Measurements from ENCODE around the gene SMAD1. TPM values are rescaled to one million over a fixed set of nuclear protein-coding genes. Genes with fewer than 3 reads are reported as not detected.

Gene SMAD1
- total RNA-seq, 1 experiment from 2014 or later, result 15.4 TPM

DNA sequence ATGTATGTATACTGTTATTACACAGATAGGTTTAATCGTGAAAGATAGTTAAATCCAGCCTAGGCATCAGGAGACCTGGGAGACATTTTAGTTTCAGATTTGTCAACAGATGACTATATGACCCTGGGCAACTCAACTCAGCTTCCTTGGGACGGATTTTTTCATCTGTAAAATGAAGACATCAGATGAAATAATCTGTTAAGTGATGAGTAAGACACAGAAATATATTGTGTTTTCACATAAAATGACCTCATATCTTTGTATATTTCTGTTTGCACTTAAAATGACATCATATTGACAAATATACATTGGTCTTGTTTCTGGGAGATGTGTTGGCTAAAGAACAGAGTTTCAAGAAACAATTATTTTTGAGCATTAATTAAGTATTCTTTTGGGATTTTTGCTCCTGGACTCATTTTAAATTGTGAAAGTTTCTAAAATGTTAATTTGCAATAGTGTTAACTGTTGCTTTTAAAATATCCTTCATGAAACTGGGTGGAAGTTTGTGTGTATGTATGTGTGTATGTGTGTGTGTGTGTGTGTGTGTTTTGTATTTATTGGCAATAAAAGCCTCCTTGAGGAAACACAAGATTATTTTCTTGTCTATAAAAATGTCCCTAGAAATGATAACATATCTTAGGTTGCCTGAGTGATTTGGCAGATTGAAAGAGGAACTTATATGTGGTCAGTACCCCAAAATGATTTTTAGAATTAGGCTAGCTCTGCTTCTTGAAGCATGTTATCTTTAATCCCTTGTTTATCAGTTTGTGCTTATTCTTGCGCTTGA, 108.5 kb downstream of the SMAD1 start:
- ATAC-seq (no peak), DNase-seq (ENCODE audit: low spot score) (no peak)
- ChIA-PET POLR2A (no interaction called here), CTCF (no interaction called here)
- Mint-ChIP-seq H3K27me3 (ENCODE audit: low read depth) (peaks cover 10% of the 10 kb centered on the region), H3K4me3 (no peak overlapping the region), H3K4me1 (peaks cover 12% of the 10 kb centered on the region), H3K9me3 (peaks cover 28% of the 10 kb centered on the region), H3K27ac (no peak overlapping the region), H3K36me3 (peaks cover 7% of the 10 kb centered on the region; the same call in 1 of the 2 replicates)
- TF ChIP-seq ZNF121 (CRISPR knock-in tag; IDR thresholded peaks at IDR 0.05), result no peak
- TF ChIP-seq, protein P1, sequence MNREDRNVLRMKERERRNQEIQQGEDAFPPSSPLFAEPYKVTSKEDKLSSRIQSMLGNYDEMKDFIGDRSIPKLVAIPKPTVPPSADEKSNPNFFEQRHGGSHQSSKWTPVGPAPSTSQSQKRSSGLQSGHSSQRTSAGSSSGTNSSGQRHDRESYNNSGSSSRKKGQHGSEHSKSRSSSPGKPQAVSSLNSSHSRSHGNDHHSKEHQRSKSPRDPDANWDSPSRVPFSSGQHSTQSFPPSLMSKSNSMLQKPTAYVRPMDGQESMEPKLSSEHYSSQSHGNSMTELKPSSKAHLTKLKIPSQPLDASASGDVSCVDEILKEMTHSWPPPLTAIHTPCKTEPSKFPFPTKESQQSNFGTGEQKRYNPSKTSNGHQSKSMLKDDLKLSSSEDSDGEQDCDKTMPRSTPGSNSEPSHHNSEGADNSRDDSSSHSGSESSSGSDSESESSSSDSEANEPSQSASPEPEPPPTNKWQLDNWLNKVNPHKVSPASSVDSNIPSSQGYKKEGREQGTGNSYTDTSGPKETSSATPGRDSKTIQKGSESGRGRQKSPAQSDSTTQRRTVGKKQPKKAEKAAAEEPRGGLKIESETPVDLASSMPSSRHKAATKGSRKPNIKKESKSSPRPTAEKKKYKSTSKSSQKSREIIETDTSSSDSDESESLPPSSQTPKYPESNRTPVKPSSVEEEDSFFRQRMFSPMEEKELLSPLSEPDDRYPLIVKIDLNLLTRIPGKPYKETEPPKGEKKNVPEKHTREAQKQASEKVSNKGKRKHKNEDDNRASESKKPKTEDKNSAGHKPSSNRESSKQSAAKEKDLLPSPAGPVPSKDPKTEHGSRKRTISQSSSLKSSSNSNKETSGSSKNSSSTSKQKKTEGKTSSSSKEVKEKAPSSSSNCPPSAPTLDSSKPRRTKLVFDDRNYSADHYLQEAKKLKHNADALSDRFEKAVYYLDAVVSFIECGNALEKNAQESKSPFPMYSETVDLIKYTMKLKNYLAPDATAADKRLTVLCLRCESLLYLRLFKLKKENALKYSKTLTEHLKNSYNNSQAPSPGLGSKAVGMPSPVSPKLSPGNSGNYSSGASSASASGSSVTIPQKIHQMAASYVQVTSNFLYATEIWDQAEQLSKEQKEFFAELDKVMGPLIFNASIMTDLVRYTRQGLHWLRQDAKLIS (CRISPR knock-in tag; IDR thresholded peaks at IDR 0.05; ENCODE audit: borderline replicate concordance), result no peak
- no peak for TF ChIP-seq ESRRA (CRISPR knock-in tag; IDR thresholded peaks at IDR 0.05; ENCODE audit: borderline replicate concordance)
- TF ChIP-seq ZNF138 (CRISPR knock-in tag; conservative IDR thresholded peaks at IDR 0.05), result no peak
- no peak for TF ChIP-seq EMX1 (CRISPR knock-in tag; IDR thresholded peaks at IDR 0.05)
- no peak for TF ChIP-seq ZNF219 (CRISPR knock-in tag; IDR thresholded peaks at IDR 0.05; ENCODE audit: borderline replicate concordance)
- TF ChIP-seq SOX15 (CRISPR knock-in tag; IDR thresholded peaks at IDR 0.05), result no peak
- TF ChIP-seq, protein P2, sequence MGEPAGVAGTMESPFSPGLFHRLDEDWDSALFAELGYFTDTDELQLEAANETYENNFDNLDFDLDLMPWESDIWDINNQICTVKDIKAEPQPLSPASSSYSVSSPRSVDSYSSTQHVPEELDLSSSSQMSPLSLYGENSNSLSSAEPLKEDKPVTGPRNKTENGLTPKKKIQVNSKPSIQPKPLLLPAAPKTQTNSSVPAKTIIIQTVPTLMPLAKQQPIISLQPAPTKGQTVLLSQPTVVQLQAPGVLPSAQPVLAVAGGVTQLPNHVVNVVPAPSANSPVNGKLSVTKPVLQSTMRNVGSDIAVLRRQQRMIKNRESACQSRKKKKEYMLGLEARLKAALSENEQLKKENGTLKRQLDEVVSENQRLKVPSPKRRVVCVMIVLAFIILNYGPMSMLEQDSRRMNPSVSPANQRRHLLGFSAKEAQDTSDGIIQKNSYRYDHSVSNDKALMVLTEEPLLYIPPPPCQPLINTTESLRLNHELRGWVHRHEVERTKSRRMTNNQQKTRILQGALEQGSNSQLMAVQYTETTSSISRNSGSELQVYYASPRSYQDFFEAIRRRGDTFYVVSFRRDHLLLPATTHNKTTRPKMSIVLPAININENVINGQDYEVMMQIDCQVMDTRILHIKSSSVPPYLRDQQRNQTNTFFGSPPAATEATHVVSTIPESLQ (CRISPR knock-in tag; IDR thresholded peaks at IDR 0.05), result no peak
- TF ChIP-seq, protein P3, sequence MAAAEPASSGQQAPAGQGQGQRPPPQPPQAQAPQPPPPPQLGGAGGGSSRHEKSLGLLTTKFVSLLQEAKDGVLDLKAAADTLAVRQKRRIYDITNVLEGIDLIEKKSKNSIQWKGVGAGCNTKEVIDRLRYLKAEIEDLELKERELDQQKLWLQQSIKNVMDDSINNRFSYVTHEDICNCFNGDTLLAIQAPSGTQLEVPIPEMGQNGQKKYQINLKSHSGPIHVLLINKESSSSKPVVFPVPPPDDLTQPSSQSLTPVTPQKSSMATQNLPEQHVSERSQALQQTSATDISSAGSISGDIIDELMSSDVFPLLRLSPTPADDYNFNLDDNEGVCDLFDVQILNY (CRISPR knock-in tag; IDR thresholded peaks at IDR 0.05), result no peak
- no peak for TF ChIP-seq ZNF423 (CRISPR knock-in tag; IDR thresholded peaks at IDR 0.05)
- TF ChIP-seq SMAD4 (CRISPR knock-in tag; IDR thresholded peaks at IDR 0.05), result no peak
- TF ChIP-seq, protein P4, sequence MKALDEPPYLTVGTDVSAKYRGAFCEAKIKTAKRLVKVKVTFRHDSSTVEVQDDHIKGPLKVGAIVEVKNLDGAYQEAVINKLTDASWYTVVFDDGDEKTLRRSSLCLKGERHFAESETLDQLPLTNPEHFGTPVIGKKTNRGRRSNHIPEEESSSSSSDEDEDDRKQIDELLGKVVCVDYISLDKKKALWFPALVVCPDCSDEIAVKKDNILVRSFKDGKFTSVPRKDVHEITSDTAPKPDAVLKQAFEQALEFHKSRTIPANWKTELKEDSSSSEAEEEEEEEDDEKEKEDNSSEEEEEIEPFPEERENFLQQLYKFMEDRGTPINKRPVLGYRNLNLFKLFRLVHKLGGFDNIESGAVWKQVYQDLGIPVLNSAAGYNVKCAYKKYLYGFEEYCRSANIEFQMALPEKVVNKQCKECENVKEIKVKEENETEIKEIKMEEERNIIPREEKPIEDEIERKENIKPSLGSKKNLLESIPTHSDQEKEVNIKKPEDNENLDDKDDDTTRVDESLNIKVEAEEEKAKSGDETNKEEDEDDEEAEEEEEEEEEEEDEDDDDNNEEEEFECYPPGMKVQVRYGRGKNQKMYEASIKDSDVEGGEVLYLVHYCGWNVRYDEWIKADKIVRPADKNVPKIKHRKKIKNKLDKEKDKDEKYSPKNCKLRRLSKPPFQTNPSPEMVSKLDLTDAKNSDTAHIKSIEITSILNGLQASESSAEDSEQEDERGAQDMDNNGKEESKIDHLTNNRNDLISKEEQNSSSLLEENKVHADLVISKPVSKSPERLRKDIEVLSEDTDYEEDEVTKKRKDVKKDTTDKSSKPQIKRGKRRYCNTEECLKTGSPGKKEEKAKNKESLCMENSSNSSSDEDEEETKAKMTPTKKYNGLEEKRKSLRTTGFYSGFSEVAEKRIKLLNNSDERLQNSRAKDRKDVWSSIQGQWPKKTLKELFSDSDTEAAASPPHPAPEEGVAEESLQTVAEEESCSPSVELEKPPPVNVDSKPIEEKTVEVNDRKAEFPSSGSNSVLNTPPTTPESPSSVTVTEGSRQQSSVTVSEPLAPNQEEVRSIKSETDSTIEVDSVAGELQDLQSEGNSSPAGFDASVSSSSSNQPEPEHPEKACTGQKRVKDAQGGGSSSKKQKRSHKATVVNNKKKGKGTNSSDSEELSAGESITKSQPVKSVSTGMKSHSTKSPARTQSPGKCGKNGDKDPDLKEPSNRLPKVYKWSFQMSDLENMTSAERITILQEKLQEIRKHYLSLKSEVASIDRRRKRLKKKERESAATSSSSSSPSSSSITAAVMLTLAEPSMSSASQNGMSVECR (CRISPR knock-in tag; IDR thresholded peaks at IDR 0.05; ENCODE audit: borderline replicate concordance), result no peak
- TF ChIP-seq, protein P5, sequence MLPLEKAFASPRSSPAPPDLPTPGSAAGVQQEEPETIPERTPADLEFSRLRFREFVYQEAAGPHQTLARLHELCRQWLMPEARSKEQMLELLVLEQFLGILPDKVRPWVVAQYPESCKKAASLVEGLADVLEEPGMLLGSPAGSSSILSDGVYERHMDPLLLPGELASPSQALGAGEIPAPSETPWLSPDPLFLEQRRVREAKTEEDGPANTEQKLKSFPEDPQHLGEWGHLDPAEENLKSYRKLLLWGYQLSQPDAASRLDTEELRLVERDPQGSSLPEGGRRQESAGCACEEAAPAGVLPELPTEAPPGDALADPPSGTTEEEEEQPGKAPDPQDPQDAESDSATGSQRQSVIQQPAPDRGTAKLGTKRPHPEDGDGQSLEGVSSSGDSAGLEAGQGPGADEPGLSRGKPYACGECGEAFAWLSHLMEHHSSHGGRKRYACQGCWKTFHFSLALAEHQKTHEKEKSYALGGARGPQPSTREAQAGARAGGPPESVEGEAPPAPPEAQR (CRISPR knock-in tag; IDR thresholded peaks at IDR 0.05), result no peak
- no peak for TF ChIP-seq NFYB (CRISPR knock-in tag; conservative IDR thresholded peaks at IDR 0.05; ENCODE audit: low read depth)
- TF ChIP-seq OVOL2 (CRISPR knock-in tag; IDR thresholded peaks at IDR 0.05; ENCODE audit: borderline replicate concordance), result no peak
- TF ChIP-seq ZNF317 (CRISPR knock-in tag; IDR thresholded peaks at IDR 0.05; ENCODE audit: borderline replicate concordance, low read depth), result no peak
- no peak for TF ChIP-seq MXD4 (CRISPR knock-in tag; IDR thresholded peaks at IDR 0.05; ENCODE audit: borderline replicate concordance)
- TF ChIP-seq, protein P6, sequence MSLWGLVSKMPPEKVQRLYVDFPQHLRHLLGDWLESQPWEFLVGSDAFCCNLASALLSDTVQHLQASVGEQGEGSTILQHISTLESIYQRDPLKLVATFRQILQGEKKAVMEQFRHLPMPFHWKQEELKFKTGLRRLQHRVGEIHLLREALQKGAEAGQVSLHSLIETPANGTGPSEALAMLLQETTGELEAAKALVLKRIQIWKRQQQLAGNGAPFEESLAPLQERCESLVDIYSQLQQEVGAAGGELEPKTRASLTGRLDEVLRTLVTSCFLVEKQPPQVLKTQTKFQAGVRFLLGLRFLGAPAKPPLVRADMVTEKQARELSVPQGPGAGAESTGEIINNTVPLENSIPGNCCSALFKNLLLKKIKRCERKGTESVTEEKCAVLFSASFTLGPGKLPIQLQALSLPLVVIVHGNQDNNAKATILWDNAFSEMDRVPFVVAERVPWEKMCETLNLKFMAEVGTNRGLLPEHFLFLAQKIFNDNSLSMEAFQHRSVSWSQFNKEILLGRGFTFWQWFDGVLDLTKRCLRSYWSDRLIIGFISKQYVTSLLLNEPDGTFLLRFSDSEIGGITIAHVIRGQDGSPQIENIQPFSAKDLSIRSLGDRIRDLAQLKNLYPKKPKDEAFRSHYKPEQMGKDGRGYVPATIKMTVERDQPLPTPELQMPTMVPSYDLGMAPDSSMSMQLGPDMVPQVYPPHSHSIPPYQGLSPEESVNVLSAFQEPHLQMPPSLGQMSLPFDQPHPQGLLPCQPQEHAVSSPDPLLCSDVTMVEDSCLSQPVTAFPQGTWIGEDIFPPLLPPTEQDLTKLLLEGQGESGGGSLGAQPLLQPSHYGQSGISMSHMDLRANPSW (CRISPR knock-in tag; conservative IDR thresholded peaks at IDR 0.05; ENCODE audit: low read depth), result no peak
- TF ChIP-seq, protein P7, sequence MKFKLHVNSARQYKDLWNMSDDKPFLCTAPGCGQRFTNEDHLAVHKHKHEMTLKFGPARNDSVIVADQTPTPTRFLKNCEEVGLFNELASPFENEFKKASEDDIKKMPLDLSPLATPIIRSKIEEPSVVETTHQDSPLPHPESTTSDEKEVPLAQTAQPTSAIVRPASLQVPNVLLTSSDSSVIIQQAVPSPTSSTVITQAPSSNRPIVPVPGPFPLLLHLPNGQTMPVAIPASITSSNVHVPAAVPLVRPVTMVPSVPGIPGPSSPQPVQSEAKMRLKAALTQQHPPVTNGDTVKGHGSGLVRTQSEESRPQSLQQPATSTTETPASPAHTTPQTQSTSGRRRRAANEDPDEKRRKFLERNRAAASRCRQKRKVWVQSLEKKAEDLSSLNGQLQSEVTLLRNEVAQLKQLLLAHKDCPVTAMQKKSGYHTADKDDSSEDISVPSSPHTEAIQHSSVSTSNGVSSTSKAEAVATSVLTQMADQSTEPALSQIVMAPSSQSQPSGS (CRISPR knock-in tag; IDR thresholded peaks at IDR 0.05; ENCODE audit: borderline replicate concordance, low read depth), result no peak
- TF ChIP-seq ZNF232 (CRISPR knock-in tag; IDR thresholded peaks at IDR 0.05), result no peak
